T-helper 1 cell (primary cell): ENCODE results near the gene CDH9.

ENCODE experiments used
- DNase-seq, 5 donors: peaks; one replicate each; pipeline ENCODE4 v3.0.0-alpha.2; 2012 to 2020
- total RNA-seq, 4 donors: gene quantifications; one replicate each; lab custom pipeline; 2026; lab: John Stamatoyannopoulos, UW

CDH9 gene, protein sequence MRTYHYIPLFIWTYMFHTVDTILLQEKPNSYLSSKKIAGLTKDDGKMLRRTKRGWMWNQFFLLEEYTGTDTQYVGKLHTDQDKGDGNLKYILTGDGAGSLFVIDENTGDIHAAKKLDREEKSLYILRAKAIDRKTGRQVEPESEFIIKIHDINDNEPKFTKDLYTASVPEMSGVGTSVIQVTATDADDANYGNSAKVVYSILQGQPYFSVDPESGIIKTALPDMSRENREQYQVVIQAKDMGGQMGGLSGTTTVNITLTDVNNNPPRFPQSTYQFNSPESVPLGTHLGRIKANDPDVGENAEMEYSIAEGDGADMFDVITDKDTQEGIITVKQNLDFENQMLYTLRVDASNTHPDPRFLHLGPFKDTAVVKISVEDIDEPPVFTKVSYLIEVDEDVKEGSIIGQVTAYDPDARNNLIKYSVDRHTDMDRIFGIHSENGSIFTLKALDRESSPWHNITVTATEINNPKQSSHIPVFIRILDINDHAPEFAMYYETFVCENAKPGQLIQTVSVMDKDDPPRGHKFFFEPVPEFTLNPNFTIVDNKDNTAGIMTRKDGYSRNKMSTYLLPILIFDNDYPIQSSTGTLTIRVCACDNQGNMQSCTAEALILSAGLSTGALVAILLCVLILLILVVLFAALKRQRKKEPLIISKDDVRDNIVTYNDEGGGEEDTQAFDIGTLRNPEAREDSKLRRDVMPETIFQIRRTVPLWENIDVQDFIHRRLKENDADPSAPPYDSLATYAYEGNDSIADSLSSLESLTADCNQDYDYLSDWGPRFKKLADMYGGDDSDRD
- total RNA-seq: 0 reads per million in 4 donors

DNA sequence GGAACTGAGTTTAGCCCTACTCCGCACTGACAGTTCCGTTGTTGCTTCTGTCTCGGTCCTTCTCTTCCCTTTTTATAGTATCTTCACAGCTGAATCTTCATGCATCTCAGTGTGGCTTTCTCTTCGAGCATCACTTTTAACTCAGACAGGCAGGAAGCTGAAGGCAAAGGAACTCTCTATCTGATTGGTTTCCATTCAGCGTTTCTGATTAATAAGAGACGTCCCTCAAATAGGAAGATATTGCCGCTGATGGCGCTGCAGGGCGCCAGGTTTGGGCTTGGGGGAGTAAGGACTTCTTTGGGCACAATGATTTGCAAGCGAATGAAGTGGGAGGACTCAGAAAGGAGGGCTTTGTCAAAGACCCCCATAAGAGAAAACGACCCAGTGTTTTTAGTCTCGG is at the start of gene CDH9:
TSS of gene CDH9 (minus strand) at position 111 of the 400 bp plus-strand sequence. CDS start 50,253 bp downstream, outside the sequence.
- no peak for DNase-seq

- no peak for DNase-seq
Measured at GRCh38 chr5:27087747-27088146, 49.4 kb upstream of the CDH9 start.

- DNase-seq: no peak
Measured at GRCh38 chr5:27083449-27084415, 45.3 kb upstream of the CDH9 start.

DNA sequence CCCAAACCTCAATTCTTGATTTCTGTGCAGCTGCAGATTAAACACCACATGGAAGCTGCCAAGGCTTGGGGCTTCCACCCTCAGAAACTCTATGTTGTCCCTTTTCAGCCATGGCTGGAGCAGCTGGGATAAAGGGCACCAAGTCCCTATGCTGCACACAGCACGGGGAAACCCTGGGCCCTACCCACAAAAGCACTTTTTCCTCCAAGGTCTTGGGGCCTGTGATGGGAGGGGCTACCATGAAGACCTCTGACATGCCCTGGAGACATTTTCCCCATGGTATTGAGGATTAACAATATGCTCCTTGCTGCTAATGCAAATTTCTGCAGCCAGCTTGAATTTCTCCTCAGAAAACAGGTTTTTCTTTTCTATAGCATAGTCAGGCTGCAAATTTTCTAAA is 41.8 kb upstream of the CDH9 start:
- no peak for DNase-seq

DNA sequence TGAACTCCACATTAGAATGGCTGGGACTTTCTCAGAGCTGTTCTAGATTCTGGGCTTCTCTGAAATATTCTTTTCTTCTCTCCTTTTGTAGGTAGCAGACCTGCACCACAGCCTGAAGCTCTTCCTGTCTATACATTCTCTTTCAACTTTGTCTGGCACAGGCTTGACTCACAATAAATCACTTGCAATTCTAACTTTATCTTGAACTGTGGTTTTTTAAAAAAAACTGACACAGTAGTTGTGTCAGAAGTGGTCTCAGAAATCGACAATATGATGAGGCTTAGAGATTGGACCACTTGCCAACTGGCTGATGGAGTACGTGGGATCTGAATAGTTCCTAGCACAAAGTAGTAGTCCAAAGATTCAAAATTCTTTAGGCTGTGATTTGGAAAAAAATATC is 24.1 kb upstream of the CDH9 start:
- DNase-seq: no peak

DNA sequence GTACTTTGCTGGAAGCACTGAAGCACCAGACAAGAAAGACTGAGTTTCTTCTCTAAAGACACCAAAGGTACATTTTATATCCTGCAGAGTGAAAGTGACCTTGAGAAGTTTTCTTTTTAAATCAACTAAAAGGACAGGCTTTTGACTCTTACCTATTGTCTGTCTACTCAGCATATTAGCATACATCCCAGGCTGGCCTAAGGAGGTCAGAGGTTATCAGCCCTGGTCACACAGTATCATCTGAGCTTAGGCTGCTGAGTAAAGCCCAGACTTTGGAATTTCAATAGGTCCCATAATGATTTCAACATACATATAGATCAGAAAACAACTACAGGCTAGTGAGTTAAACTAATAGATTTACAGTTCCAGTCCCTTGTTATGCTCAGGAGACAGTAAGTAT is 10.1 kb upstream of the CDH9 start:
- no peak for DNase-seq

- DNase-seq: no peak
Measured at GRCh38 chr5:27041372-27041771, 3.0 kb upstream of the CDH9 start.

DNA sequence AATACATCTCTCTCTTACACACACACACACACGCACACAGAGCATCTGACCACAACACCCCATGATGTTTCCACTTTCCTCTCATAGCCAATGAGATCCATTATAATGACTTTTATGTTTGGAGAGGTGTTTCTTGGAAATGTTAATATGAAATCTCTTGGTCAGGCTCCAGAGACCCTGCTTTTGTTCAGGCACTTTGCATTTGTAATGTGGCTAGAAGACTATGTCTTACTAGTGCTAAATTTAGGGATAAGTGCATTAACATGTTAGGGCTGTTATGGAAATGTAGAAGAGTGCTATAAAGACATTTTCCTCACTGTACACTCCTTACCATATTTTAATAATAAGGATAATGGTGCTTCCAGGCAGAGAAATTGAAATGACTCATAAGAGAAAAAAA is 3.8 kb downstream of the CDH9 start:
- no peak for DNase-seq

DNA sequence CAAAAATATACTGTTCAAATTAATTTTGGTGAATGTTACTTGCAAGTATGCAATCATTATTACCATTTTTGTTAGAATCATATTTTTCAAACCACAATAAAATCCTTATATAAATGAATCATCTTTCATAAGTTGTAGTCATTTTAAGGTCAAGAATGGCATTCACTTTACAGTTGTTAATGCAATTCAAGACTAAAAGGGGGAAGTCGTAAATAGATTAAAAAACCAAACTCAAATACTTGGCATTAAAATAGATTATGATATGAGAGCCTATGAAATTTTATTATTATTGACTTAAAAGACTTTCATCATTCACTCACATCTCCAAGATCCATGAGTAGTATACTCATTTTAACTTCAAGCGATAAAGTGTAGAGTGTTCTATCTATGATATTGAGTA is 11.6 kb downstream of the CDH9 start:
- no peak for DNase-seq

GRCh38 chr5:27026063-27026462 is 12.3 kb downstream of the CDH9 start:
- DNase-seq: no peak

DNA sequence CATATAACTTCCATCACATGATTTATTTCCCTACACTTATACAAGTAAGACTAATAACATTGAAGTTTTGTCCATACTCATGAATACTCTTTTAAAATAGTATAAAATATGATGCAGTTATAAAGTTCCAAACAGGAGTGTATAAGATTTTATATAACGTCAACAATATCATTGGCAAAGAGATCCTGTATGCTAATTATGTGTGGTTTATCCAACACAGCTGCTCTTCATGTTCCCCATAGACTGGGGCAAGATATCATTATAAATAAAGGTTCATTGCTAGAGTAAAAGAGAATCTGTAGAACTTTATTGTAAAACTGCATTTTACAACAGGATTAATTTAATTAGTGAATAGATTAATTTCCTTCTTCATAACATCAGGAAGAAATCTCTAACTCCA is 16.9 kb downstream of the CDH9 start:
- DNase-seq: no peak

DNA sequence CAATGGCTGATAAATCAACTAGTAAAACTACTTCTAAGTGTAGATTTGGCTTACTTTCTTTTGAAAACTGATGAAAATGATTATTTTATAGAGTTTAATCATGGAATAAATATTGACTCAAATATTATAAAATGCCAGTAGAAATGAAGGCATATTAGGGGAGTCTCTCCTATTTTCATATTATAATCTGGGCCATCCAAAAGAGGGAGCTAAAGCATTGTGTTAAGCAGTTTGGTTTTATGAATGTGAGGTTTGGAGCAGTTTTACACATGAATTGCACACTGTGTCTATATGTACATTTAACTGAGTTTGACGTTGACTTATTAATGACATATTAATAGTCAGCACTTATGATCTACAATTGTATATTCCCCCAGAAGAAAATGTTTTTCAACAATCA is 17.4 kb downstream of the CDH9 start:
- no peak for DNase-seq

- no peak for DNase-seq
Measured at GRCh38 chr5:27015758-27016157, 22.6 kb downstream of the CDH9 start.

DNA sequence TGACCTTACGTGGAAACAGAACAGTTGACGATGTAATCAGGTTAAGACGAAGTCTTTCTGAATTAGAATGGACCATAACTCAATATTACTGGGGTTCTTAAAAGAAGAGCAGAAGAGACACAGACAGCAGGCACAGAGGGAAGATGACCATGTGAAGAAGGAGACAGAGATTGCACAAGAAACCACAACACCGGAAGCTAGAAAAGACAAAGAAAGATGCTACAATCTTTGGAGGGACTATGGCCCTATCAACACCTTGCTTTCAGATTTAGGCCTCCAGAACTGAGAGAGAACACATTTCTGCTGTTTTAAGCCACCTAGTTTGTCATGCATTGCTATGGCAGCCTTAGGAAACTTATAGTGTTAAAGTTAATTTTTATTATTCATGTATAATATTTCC is 27.1 kb downstream of the CDH9 start:
- no peak for DNase-seq

- no peak for DNase-seq
Measured at GRCh38 chr5:27010646-27011045, 27.7 kb downstream of the CDH9 start.

DNA sequence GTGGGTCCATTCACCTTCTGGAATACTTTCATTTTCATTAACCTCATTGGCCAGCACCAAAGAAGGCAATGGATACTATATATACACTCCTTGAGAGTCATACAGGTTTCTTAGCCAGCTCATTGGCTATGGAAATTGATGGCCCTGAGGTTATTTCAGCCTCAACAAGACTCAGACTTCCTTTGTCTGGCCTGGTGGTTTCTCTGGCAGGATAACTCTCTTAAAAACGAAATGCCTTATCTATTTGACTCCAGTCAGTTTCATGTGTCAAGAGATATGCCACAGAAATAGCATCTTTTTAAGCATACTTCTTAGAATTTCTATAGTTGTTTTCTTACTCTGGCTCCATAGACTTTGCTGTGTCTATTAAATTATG is 28.9 kb downstream of the CDH9 start:
- DNase-seq: no peak

GRCh38 chr5:27008604-27009539 is 29.5 kb downstream of the CDH9 start:
- no peak for DNase-seq

- no peak for DNase-seq
Measured at GRCh38 chr5:27007121-27007520, 31.3 kb downstream of the CDH9 start.

DNA sequence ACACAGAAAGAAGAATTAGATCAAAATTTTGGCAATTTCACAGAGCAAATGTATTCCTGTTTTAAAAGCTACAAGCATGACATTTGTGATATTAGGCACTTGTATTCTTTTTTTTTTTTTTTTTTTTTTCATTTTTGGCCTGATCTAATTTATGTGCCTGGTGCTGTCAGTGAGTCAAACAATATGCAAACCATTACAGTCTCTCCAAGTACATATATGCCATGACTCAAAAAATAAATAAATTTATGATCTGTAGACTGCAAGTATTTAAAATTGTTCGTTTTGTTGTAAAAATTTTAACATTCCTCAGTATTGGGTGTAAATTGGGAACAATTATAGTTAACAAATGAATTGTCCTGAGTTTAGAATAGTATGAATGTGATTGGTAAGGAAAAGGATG is 51.4 kb downstream of the CDH9 start:
- DNase-seq: no peak

DNA sequence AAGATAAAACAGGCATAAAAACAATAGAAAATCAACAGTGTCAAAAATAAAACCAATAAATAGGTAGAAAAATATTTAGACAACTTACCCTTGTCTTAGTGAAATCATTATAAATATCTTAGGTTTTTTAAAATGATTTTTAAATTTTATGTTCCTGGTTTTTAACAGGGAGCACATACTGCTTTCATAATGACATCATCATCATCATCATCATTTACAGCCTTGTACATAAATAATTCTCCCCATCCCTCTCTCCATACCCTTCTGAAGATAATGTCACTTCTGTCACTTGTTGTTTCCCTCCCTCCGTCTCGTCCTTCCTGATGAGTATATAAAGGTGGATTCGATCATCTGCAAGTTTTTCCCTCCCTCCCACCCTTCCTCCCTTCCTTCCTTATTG is 56.6 kb downstream of the CDH9 start:
- no peak for DNase-seq

GRCh38 chr5:26959290-26959689 is 79.1 kb downstream of the CDH9 start:
- DNase-seq: no peak

GRCh38 chr5:26955161-26955560 is 83.2 kb downstream of the CDH9 start:
- no peak for DNase-seq
